DMS 273 (cell line): ENCODE measurements around the gene TREML4.
"Not testable (repeated sequence)": the region's sequence is repeated elsewhere in the genome, so short reads cannot be mapped to it uniquely, and the experiment has no call there.

Experiments
- DNase-seq: peaks from one replicate; lab custom pipeline; 2025; ENCODE audit not compliant: unreplicated experiment; lab: John Stamatoyannopoulos, UW

The TREML4 gene, protein sequence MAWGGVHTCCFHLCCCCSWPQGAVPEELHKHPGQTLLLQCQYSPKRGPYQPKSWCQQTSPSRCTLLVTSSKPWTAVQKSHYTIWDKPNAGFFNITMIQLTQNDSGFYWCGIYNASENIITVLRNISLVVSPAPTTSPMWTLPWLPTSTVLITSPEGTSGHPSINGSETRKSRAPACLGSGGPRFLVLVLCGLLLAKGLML

DNA sequence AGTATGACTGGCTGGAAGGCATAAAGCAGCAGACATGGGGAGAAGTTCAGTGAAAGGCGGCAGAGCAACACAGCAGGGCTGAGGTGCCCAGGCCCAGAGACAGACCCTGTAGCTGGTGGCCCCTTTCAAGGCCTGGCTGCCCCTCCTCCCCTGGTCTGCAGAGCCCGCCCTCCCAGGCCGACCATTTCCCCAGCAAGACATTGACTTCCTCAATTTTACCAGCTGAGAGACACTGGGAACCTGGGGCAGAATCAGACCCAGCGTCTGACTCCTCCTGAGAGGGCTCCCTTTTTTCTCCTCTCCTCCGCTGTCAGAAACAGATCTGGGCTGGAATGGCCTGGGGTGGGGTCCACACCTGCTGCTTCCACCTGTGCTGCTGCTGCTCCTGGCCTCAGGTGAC, at the start of gene TREML4:
TSS of gene TREML4 (plus strand) at position 254 of the 400 bp plus-strand sequence. CDS start at position 333, 79 bp downstream.
- no peak for DNase-seq

DNA sequence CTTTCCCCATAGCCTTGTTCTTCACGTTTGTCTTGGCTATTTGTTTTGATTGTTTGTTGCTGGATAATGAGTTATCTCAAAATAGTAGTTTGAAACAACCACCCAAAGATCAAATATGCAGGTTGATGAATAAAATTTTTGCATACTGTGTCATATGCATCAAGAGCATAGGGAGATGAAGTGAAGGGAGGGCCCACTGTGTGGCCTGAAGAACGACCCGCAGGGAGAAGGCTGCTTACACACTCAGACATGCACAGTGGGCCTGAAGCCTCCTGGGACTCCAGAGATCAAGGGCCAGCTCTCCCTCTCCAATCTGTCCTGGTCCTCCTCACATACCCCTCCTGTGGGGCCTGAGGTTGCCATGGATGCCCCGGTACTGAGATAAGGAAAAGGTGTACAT, 49.0 kb upstream of the TREML4 start:
- no peak for DNase-seq

DNA sequence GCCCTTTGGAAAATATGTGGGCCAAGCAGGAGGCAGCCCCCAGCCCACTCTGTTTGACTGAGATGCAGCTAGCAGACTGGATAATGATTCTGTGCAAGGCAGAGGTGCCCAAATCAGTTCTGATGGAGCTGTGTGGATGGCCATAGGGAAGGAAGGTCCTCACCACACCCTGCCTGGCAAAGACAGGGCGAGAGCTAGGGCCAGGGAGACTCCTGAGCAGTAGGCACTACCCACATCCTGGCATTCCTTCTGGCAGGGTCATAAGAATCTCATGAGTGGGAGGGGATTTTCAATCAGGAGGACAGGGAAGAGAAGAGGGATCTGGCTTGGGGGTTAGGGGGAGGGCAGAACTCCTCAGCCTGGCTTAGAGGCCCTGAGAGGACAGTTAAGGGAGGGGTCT, 46.6 kb upstream of the TREML4 start:
- DNase-seq = no peak

DNA sequence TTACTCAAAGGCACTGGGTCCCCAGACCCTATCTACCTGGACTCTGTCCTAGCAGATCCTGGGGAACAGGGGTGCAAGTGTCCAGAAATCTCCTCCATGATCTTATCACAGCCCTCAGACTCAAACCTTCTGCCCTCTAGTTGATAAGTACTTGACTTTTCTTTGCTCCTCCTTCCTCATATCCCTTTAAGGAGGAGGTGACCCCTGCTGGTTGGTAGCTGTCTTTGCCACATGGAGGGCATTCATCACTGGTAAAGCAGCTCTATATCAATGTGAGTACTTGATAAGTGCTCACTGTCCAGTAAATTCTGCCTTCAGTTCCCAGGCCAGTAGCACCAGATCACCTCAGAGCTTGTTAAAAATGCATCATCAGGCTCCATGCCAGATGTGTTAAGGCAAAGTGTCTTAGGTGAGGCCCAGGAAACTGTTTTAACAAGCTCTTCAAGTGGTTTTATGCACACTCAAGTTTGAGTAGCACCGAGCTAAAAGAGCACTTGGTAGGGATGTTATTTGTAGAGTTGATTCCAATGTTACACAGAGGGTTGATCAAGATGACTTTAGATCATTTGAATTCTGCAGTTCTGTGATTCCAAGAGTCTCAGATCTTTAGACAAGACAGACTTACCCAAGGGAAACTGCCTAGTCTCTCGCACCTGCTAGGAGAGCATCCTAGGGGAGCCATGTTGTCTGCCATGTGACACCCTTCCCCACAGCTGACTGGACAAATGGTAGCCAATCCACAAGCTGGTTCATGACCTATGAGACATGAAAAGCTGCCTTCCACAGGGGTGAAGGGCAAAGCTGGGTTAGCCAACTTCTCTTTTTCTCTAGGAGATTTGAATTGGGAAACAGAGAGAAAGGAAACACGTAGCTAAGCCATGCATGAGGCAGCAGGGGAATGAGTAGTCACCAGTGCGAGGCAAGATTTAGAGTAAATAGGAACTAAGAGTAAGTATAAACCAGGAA, 45.8 kb upstream of the TREML4 start:
- peak; percentile 75 for DNase-seq

DNA sequence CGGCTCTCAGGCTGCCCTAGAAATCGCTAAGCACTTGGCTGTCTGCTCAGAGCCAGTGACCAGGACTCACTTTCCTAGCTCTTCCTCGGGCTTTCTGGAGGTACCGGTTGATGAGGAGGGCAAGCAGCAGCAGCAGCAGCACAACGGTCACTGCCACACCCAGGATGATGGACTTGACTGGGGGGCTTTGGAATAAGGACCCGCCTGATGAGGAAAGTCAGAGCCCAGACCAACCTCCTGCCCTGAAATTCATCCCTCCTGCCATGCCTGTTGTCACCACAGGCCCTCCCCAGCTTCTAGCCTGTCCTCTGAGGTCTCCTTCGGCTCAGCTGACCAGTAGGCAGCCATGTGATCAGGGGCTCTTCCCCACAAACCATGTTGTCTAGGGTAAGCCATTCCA, 43.4 kb upstream of the TREML4 start:
- DNase-seq = no peak

DNA sequence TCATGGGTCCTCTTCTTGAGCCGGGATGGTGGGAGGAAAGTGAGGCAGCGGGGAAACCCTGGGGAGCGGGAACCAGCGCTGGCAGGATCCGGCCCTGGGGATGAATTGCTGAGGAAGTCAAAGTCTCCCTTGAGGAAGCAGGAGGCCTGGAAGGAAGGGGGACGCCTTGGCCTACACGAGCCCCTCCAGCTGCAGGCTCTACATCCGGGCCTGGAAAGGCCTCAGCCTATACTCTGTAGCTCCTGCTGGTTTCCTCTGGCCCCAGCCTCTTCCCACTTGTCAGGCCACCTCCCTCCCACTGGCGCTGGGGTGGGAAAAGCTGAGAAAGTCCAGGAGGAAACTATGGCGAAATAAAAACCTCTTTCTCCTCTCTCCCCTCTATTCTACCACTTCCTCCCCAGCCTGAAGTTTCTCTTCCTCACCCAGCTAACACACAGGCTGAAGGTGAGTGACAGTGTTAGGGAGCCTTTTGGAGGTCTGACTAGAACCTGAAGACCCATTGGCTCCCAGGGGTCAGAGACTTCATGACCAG, 42.1 kb upstream of the TREML4 start:
- DNase-seq = no peak

DNA sequence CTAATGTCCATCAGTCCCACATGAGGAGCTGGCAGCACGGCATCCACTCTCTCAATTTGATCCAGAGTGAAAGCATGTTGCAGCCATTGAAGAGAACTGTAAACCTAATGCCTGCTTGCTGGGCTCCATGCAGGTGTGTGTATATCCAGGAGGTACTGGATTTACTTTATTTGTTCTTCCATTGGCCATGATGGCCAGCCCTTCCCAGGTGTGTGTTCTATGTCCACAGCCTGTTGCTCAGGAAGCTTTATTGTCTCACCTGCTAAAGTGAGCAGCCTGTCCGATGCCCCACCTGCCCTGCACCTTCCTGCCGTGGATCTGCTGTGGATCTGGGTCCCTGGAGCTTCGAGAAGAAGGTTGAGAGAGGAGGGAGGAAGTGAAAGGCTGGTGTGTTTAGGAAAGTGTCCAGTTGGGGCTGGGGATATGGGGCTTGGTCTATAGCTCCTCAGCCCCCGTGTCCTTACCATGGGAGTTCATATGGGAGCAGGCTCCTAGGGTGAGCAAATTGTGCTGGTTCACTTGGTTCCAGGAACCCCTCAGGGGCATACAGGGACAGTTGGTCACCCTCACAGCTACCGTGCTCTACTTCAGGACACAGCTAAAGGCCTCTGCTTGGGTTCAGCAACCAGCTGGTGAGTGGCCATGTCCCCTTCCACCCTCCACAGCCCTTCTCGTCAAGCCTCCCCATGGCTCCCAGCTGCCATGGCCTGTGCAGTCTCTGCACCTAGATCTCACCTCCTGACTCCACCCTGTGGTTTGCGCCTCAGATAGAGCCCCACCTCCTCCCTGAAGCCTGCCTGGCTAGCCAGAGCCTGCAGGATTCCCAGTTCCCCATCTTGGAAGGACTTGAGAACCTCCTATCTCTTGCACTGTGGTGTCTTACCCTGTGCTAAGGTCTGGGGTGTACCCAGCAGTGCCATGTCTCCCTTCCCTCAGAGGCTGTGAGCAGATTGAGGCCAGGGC, 39.9 kb upstream of the TREML4 start:
- no peak for DNase-seq

DNA sequence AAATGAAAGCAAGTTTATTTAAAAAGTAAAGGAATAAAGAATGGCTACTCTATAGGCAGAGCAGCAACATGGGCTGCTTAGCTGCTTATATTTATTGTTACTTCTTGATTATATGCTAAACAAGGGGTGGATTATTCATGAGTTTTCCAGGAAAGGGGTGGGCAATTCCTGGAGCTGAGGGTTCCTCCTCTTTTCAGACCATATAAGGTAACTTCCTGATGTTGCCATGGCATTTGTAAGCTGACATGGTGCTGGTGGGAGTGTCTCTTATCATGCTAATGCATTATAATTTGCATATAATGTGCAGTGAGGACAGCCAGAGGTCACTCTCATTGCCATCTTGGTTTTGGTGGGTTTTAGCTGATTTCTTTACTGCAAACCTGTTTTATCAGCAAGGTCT, 39.1 kb upstream of the TREML4 start:
- not testable (repeated sequence) for DNase-seq

DNA sequence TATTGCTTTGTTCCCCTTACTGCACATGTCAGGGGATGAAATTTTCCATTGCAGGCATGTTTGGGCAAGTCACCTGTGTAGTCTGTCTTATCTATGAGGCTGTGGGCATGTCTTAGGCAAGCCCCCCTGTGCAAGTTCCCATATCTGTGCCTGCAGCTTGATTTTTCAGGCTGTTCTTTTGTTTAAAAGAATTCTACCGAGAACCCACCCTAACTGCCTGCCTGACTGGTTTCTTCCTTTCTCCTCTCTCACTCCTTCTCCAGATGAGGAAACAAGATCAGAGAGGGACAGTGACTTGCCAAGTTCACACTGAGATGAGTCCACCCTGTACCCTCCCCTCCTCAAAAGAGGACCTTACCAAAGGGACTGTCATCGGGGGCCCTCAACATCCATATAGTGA, 38.2 kb upstream of the TREML4 start:
- DNase-seq = no peak

DNA sequence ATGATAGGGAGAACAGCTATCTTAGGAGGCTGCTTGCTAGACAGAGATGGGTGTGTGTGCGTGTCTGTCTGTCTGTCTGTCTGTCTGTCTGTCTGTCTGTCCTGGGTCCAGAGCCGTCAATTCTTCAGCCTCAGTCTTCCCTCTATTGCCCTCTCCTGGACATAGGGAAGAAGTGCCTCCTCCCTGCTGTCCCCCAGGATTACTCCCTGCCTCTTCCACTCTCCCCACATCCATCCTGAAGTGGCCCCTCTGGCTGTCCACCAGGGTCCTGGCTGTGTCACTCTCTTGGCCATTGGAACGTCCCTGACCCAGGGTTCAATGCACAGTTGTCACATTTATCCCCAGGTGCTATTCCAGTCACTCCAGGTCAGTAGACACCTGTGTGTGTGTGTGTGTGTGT, 37.4 kb upstream of the TREML4 start:
- no peak for DNase-seq

DNA sequence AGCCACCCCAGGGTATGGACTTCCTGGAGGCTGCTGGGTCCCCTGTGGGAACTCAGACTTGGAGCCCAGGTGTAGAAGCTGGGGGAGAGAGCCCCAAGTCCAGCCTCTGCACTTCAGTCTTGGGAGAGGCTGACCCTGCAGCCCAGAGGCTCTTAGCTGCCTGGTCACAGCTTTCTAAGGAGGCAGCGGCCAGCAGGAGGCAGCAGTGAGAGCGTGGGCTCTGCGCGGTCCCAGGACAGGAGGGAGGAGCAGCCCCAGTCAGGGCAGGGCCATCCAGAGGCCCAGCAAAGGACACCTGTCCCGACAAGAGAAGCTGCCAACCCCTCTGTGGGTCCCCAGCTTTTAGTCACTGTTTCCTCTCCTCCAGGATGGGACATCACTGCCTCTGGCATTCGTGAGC, 36.6 kb upstream of the TREML4 start:
- DNase-seq = peak; percentile 61

DNA sequence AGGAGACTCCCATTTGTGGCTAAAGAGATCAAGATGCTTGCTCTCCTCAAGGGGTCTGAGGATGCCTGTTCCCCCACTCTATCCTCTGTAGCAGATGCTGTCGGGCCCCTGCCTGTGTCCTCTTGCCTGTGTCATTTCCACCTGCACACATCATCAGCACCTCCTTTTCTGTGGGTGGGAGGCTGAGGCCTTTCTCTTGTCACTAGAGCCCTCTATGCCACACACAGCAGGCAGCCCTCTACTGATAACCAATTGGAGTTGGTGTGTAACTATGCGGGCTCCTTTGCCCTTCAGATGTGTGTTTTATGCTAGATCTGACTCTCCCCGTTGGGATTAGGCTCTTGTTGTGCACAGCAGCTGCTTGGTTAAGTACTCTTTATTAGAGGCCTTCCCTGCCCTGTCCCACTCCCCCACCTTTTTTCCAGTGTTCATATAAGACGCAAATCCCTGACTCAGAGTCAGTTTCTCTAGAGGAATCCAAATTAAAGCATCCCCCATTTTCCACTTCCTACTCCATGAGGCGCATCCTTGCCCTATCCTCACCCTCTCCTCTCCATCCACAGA, 34.9 kb upstream of the TREML4 start:
- DNase-seq = no peak

DNA sequence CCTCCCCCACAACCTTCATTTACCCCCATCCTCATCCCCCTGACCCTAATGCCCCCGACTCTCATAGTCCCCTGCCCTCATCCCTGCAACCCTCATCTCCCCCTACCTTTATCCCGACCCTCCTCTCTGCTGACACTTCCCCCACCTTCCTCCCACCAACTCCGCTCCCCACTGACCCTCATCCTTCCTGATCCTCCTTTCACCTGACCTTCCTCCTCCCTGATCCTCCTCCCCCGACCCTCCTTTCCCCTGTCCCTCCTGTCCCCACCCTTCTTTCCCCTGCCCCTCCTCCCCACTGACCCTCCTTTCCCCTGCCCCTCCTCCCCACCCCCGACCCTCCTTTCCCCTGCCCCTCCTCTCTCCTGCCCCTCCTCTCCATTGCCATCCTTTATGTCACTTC, 34.3 kb upstream of the TREML4 start:
- DNase-seq = no peak

DNA sequence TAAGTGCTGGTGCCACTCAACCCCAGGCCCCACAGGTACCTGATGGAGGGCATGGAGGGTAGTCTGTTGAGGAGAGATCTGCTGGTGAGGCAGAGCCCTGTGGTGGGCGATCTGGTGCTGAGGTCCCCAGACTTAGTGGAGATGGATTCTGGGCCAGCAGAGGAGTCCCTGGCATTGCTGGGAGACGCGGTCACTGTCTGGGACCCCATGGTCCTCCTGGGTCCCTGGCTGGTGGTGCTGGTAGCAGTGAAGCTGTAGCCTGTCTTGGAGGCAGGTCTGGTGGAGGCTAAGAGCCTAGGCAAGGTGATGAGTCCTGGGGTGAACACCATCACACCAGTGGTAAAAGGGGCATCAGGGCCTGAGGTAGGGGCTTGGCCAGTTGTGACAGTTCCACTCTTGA, 33.8 kb upstream of the TREML4 start:
- no peak for DNase-seq

DNA sequence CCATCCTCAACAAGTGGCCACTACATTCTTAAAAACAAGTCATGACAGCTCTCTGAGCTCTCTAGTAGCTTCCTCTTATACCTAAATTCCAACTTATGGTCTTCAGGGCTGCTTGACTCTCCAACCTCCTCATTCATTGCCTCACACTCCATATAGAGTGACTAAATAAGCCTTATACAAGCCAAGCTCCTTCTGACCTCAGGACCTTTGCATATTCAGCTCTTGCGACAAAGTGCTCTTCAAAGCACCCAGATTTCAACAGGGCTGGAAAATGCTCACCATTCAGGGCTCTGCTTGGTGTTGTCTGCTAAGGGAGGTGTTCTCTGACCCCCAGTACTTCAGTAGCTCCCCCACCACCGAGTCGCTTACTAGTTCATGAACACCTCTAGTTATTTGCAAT, 30.9 kb upstream of the TREML4 start:
- no peak for DNase-seq

DNA sequence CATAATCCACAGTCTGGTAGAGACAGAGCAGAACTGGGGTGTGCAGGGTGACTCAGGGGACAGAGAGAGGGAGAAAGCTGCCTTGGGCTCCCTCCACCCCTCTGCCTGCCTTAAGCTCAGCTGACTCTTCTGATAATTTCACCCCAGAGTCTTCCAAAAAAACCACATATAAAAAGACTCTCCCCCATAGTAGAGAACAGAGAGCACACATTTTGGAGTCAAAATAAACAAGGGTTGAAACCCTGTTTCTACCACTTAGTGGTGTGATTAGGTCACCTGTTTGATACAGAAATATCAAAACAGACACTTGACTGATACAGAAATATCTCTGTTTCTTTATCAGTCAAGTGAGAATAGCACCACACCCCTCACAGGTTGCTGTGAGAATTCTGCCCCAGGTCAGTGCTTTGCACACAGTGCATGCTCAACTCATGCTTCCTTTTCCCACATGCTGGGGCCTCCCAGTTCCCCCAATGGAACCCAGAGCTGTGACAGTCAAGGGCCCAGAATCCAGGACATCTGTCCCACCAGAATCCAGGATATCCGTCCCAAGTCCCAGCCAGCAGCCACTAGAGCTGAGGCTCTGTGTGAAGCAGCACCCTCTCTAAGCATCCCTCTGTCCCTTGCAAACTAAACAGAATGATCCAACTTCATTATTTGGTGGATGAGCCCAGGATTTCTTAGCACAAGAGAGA, 28.4 kb upstream of the TREML4 start:
- no peak for DNase-seq

DNA sequence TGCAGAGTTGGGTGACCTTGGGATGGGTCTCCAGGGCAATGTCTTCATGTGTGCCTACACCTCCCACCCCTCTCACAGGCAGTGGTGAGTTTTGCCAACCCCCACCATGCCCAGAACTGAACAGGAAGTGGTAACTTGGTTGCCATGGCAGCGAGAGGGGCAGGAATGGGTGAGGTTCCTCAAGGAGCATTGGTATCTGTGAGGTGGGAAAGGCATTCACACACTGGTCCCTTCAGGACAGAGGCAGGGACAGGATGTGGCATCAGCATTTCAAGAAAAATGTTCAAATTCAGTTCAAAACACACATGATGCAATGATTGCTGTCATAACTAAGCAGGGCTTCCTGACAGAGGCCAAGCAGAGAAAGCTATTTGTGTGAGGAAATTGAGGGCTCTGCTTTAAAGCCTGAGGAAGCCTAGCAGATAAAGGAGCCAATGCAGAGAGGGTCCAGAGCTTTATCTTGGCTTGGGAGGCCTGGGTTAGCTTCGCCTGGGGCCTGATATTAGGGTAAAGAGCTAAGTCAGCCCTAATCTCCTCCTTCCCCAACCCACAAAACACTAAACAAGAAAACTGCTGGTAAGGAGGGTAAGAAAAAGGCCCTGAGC, 27.8 kb upstream of the TREML4 start:
- DNase-seq = peak; percentile 9

DNA sequence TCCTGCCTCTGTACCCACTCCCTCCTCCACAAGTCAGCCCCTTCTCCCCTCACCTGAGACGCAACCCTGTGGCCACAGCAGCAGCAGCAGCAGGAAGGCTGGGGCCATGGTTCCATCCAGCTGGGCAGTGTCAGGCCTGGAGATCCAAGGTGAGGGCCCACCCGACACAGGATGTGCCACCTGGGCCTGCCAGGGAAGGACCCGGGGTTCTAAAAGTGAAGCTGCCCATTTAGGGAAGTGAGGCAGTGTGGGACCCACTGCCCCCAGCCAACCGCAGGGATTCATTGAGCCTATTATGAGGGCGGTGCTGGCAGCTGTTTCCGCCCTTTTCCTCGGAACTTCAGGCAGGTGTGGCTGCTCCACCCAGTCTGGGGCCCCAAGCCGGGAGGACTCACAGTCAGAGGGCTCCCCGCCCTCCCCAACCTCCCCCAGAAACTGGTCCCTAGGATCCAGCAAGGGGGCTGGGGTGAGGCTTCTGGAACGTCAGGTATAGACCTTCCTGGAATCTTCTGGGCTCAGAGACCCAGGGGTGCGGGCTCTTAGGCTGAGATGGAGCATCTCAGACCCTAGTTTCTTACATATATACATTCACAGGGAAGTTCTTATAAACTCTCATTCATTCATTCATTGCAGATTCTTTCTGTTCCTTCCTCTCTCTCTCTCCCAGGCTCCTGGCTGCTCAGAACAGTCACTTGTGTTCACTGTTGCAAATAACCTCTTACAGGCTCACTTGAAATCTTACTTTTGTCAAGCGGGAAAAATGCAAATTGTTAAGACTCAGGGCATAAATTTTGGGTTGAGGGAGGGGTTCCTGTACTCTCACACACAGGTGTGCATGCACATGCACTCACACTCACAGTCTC, 27.0 kb upstream of the TREML4 start, which contains the start of gene TREML2:
TSS of gene TREML2 (minus strand) at position 249 of the 863 bp plus-strand sequence. CDS start at position 108, 141 bp downstream.
- DNase-seq = no peak

DNA sequence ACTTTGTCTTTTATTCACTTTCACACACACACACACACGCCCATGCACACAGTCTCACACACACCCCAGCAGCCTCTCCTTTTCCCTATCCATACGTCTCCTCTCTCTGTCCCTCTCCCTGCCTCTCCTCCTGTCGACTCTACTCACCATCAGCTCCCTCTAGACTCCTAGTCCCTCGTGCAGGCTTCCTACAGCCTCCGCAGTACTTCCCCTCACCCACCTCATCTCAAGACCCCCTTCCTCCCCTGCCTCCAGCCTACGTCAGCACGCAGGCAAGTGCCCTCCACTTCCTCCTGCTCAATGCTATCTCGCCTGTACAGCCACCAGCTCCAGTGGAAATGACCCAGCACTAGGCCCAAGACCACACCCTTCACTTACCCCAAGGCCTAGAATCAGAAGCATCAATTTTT, 26.4 kb upstream of the TREML4 start:
- no peak for DNase-seq
